Osteoblast (primary cell): ENCODE data around the gene GSC2. TPM values are rescaled to one million over a fixed set of nuclear protein-coding genes. Genes with fewer than 3 reads are reported as not detected.

Source experiments
- DNase-seq: peaks from one replicate; pipeline ENCODE4 v3.0.0; 2011; ENCODE audit warnings: low spot score, mixed read lengths; ENCODE audit not compliant: insufficient read length; ENCODE audit errors: missing footprints
- H2AFZ ChIP-seq: 2 replicates; pipeline ENCODE4 v1.6.0; 2011; ENCODE audit warnings: mild to moderate bottlenecking, low read length
- H3K27ac ChIP-seq: 2 replicates; pipeline ENCODE4 v1.5.1; 2011; ENCODE audit warnings: mild to moderate bottlenecking, low read depth, low read length, moderate library complexity
- H3K27me3 ChIP-seq: 2 replicates; pipeline ENCODE4 v1.6.0; 2012; ENCODE audit warnings: mild to moderate bottlenecking, control low read depth, inconsistent platforms, low read length, moderate library complexity; ENCODE audit not compliant: insufficient read depth
- H3K36me3 ChIP-seq: 2 replicates; pipeline ENCODE4 v1.5.1; 2011; ENCODE audit warnings: mild to moderate bottlenecking, low read length, control low read depth, moderate library complexity; ENCODE audit not compliant: insufficient read depth
- H3K4me1 ChIP-seq: 2 replicates; pipeline ENCODE4 v1.5.1; 2011; ENCODE audit warnings: mild to moderate bottlenecking, low read length, control low read depth, moderate library complexity; ENCODE audit not compliant: insufficient read depth
- H3K4me2 ChIP-seq: 2 replicates; pipeline ENCODE4 v1.6.0; 2011; ENCODE audit warnings: mild to moderate bottlenecking, low read length; ENCODE audit not compliant: insufficient read depth
- H3K4me3 ChIP-seq: fragments of 200-600 bp; sonication (generic); 3 replicates; pipeline ENCODE4 v1.5.1; 2012; ENCODE audit warnings: mild to moderate bottlenecking, low read length, inconsistent platforms; ENCODE audit not compliant: insufficient read depth
- H3K79me2 ChIP-seq: 2 replicates; pipeline ENCODE4 v1.6.0; 2012; ENCODE audit warnings: mild to moderate bottlenecking, low read length, control low read depth, inconsistent platforms; ENCODE audit not compliant: insufficient read depth
- H3K9me3 ChIP-seq: 2 replicates; pipeline ENCODE4 v1.5.1; 2011; ENCODE audit warnings: low read depth, low read length, control low read depth
- H4K20me1 ChIP-seq: 2 replicates; pipeline ENCODE4 v1.6.0; 2012; ENCODE audit warnings: mild to moderate bottlenecking, low read length, control low read depth; ENCODE audit not compliant: insufficient read depth
- CTCF ChIP-seq: IDR thresholded peaks from 2 replicates; pipeline ENCODE4 v1.5.1; 2011; ENCODE audit warnings: mild to moderate bottlenecking, low read depth, low read length, moderate library complexity; ENCODE audit errors: extremely low read depth
- total RNA-seq: library from RNA; depleted of rRNA; stranded (reverse); fragments of >200 nt; gene quantifications from 2 replicates; pipeline ENCODE4 v1.2.3, GENCODE V29; 2012

GSC2 gene
- total RNA-seq, 1 donor, result not detected

- no peaks in the 10 kb centered on the region for H3K27me3 ChIP-seq
- peak overlapping the region; percentile 67 for H2AFZ ChIP-seq
- peaks cover 12% of the 10 kb centered on the region for H3K4me1 ChIP-seq
- peak; percentile 70 for TF ChIP-seq CTCF
- no peak overlapping the region for H3K27ac ChIP-seq
- peaks cover 3% of the 10 kb centered on the region for H3K36me3 ChIP-seq
- peaks cover 24% of the 10 kb centered on the region for H4K20me1 ChIP-seq
- H3K9me3 ChIP-seq, result no peaks in the 10 kb centered on the region
- H3K4me2 ChIP-seq, result peak overlapping the region; percentile 96
- peak; percentile 98 for DNase-seq
- peaks cover 36% of the 10 kb centered on the region for H3K79me2 ChIP-seq
- H3K4me3 ChIP-seq, result peak overlapping the region; percentile 84
These were observed 29.5 kb upstream of the GSC2 start for GRCh38 chr22:19179497-19180048.

GRCh38 chr22:19178657-19179496 lies 28.8 kb upstream of the GSC2 start, which contains the start of gene SLC25A1:
Gene SLC25A1, minus strand, starts transcription at chr22:19178736. Its CDS starts 63 bp downstream, at chr22:19178673.
- Histone ChIP-seq H4K20me1 (peaks cover 31% of the 10 kb centered on the region), H3K36me3 (peaks cover 3% of the 10 kb centered on the region), H3K79me2 (peaks cover 41% of the 10 kb centered on the region), H3K4me2 (peak within 1 kb of the TSS; percentile 96), H2AFZ (peak within 1 kb of the TSS; percentile 67), H3K4me3 (peak within 1 kb of the TSS; percentile 84), H3K4me1 (peaks cover 19% of the 10 kb centered on the region), H3K27me3 (no peaks in the 10 kb centered on the region), H3K9me3 (no peaks in the 10 kb centered on the region), H3K27ac (peak within 1 kb of the TSS; percentile 28)
- DNase-seq, result peak; percentile 99
- TF ChIP-seq CTCF, result no peak

GRCh38 chr22:19178065-19178656 lies 28.1 kb upstream of the GSC2 start:
- Histone ChIP-seq H3K9me3 (no peaks in the 10 kb centered on the region), H4K20me1 (peaks cover 37% of the 10 kb centered on the region), H2AFZ (no peak overlapping the region), H3K36me3 (peaks cover 3% of the 10 kb centered on the region), H3K27me3 (no peaks in the 10 kb centered on the region), H3K4me1 (peaks cover 24% of the 10 kb centered on the region), H3K4me3 (peak overlapping the region; percentile 84), H3K4me2 (peak overlapping the region; percentile 96), H3K27ac (peak overlapping the region; percentile 12), H3K79me2 (peaks cover 48% of the 10 kb centered on the region)
- no peak for TF ChIP-seq CTCF
- peak; percentile 93 for DNase-seq
